Smooth muscle cell (in vitro differentiated cells): Measurements from ENCODE around the gene NRM. TPM values are rescaled to one million over a fixed set of nuclear protein-coding genes. Genes with fewer than 3 reads are reported as not detected.
A peak's percentile ranks its signal among the peaks of the same experiment; 100 is the strongest.
"Not testable (repeated sequence)": the region's sequence is repeated elsewhere in the genome, so short reads cannot be mapped to it uniquely, and the experiment has no call there.

Source experiments
- DNase-seq: peaks from one replicate; lab custom pipeline; 2025; ENCODE audit not compliant: unreplicated experiment; lab: John Stamatoyannopoulos, UW
- H2AFZ ChIP-seq: fragments of 200-600 bp; sonication (generic); 2 replicates; pipeline ENCODE4 v1.6.0; 2016; ENCODE audit warnings: antibody characterized with exemption, low read depth, mild to moderate bottlenecking
- H3F3A ChIP-seq: fragments of 200-600 bp; sonication (generic); 2 replicates; pipeline ENCODE4 v1.6.0; 2017; ENCODE audit warnings: antibody characterized with exemption, low read depth
- H3K27ac ChIP-seq: fragments of 200-600 bp; sonication (generic); 2 replicates; pipeline ENCODE4 v1.5.1; 2016; ENCODE audit warnings: low read depth, mild to moderate bottlenecking
- H3K27me3 ChIP-seq: fragments of 200-600 bp; sonication (generic); 2 replicates; pipeline ENCODE4 v1.6.1; 2016; ENCODE audit warnings: low read depth, mild to moderate bottlenecking
- H3K36me3 ChIP-seq: fragments of 200-600 bp; sonication (generic); 2 replicates; pipeline ENCODE4 v1.5.1; 2016; ENCODE audit warnings: low read depth
- H3K4me1 ChIP-seq: fragments of 200-600 bp; sonication (generic); 2 replicates; pipeline ENCODE4 v1.5.1; 2016; ENCODE audit warnings: low read depth
- H3K4me2 ChIP-seq: fragments of 200-600 bp; sonication (generic); 2 replicates; pipeline ENCODE4 v1.6.0; 2016; ENCODE audit warnings: mild to moderate bottlenecking
- H3K4me3 ChIP-seq: fragments of 200-600 bp; sonication (generic); 2 replicates; pipeline ENCODE4 v1.5.1; 2016; ENCODE audit warnings: mild to moderate bottlenecking
- H3K79me2 ChIP-seq: fragments of 200-600 bp; sonication (generic); 2 replicates; pipeline ENCODE4 v1.6.0; 2016; ENCODE audit warnings: low read depth, mild to moderate bottlenecking
- H3K9ac ChIP-seq: fragments of 200-600 bp; sonication (generic); 2 replicates; pipeline ENCODE4 v1.6.0; 2016; ENCODE audit warnings: low read depth
- H3K9me3 ChIP-seq: fragments of 200-600 bp; sonication (generic); replicated peaks from 2 replicates; pipeline ENCODE4 v1.5.1; 2016; ENCODE audit warnings: low read depth
- H4K20me1 ChIP-seq: fragments of 200-600 bp; sonication (generic); 2 replicates; pipeline ENCODE4 v1.6.0; 2016; ENCODE audit warnings: low read depth
- CTCF ChIP-seq: fragments of 200-600 bp; sonication (generic); IDR thresholded peaks from 2 replicates; pipeline ENCODE4 v1.5.1; 2017; ENCODE audit warnings: borderline replicate concordance, mild to moderate bottlenecking, antibody characterized with exemption; ENCODE audit not compliant: insufficient read depth, poor library complexity, severe bottlenecking
- WGBS: methylation state at CpG from one replicate; pipeline ENCODE4 v1.1.7; 2016; ENCODE audit warnings: low lambda C conversion rate; 5-methylcytosine and 5-hydroxymethylcytosine counted together
- polyA plus RNA-seq: library from polyadenylated mRNA; unstranded; fragments of >200 nt; fragmentation: Nextera tagmentation; extraction: Ambion mirVana; gene quantifications from 2 replicates; pipeline ENCODE4 v1.2.1, GENCODE V29; 2016
- total RNA-seq: library from RNA; depleted of rRNA; stranded (reverse); fragments of >200 nt; gene quantifications from 2 replicates; pipeline ENCODE4 v1.2.3, GENCODE V29; 2014

Gene NRM
- total and polyA plus RNA-seq, 2 experiments from 2014 or later: 25.8 to 28.5 TPM

- DNase-seq: peak; percentile 81
- peak within 1 kb of the TSS; percentile 23 for H2AFZ ChIP-seq
- H3K4me1 ChIP-seq: peaks cover 32% of the 10 kb centered on the region
- H3K27me3 ChIP-seq: no peaks in the 10 kb centered on the region
- H3K4me2 ChIP-seq: peak within 1 kb of the TSS; percentile 84
- under 1% methylated on average over 35 of the region's 38 CpGs for WGBS
- no peak for TF ChIP-seq CTCF
- no peaks in the 10 kb centered on the region for H3K9me3 ChIP-seq
- peak within 1 kb of the TSS; percentile 83 for H3K4me3 ChIP-seq
- H3K79me2 ChIP-seq: peaks cover 67% of the 10 kb centered on the region
- no peaks in the 10 kb centered on the region for H3K36me3 ChIP-seq
- H3K9ac ChIP-seq: peak within 1 kb of the TSS; percentile 80
- peaks cover 36% of the 10 kb centered on the region for H3F3A ChIP-seq
- H3K27ac ChIP-seq: peak within 1 kb of the TSS; percentile 93
- H4K20me1 ChIP-seq: peaks cover 39% of the 10 kb centered on the region
Observed at GRCh38 chr6:30719791-30720737, 29.3 kb upstream of the NRM start, which contains the start of gene TUBB. Gene TUBB, plus strand, starts transcription at chr6:30720352. Its CDS starts 155 bp downstream, at chr6:30720507.

GRCh38 chr6:30719356-30719755 lies 28.6 kb upstream of the NRM start:
- no peak for TF ChIP-seq CTCF
- WGBS: 10% methylated on average over 8 of the region's 8 CpGs
- Histone ChIP-seq H3K27ac (peak overlapping the region; percentile 78), H3K4me2 (peak overlapping the region; percentile 84), H3F3A (peaks cover 29% of the 10 kb centered on the region), H3K9me3 (no peaks in the 10 kb centered on the region), H3K9ac (peak overlapping the region; percentile 52), H2AFZ (peak overlapping the region; percentile 23), H3K4me1 (peaks cover 31% of the 10 kb centered on the region), H3K4me3 (peak overlapping the region; percentile 83), H3K27me3 (no peaks in the 10 kb centered on the region), H4K20me1 (peaks cover 32% of the 10 kb centered on the region), H3K36me3 (no peaks in the 10 kb centered on the region), H3K79me2 (peaks cover 64% of the 10 kb centered on the region)
- no peak for DNase-seq

DNA sequence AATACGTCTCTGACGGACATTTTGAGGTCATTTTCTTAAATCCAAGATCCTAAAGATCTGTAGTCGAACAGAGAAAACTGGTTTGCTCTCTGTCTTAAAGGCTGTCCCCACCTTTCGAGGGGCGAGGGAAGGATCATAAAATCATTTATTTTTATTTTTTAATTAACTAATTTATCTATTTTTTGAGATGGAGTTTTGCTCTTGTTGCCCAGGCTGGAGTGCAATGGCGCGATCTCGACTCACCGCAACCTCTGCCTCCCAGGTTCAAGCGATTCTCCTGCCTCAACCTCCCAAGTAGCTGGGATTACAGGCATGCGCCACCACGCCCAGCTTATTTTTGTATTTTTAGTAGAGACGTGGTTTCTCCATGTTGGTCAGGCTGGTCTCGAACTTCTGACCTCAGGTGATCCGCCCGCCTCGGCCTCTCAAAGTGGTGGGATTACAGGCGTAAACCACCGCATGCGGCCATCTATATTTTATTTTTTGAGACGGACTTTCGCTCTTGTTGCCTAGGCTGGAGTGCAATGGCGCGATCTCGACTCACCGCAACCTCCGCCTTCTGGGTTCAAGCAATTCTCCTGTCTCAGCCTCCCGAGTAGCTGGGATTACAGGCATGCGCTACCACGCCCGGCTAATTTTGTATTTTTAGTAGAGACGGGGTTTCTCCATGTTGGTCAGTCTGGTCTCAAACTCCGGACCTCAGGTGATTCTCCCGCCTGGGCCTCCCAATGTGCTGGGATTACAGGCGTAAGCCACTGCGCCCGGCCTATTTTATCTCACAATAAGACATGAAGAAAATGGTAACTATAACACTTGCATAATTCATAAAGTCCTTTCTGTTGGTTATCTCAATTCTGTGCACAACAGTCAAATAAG lies 27.3 kb upstream of the NRM start:
- Histone ChIP-seq H3K27ac (peak overlapping the region; percentile 78), H3K79me2 (peaks cover 51% of the 10 kb centered on the region), H4K20me1 (peaks cover 20% of the 10 kb centered on the region), H3K4me2 (peak overlapping the region; percentile 84), H3F3A (peaks cover 28% of the 10 kb centered on the region), H3K4me3 (peak overlapping the region; percentile 50), H3K4me1 (peaks cover 23% of the 10 kb centered on the region), H3K9ac (peak overlapping the region; percentile 17)
- not testable (repeated sequence) for DNase-seq, H2AFZ ChIP-seq, H3K27me3 ChIP-seq, H3K36me3 ChIP-seq, H3K9me3 ChIP-seq
- WGBS: 86% methylated on average over 37 of the region's 37 CpGs
